IMR-90 (cell line): Measurements from ENCODE around the gene TBC1D4. TPM values are rescaled to one million over a fixed set of nuclear protein-coding genes. Genes with fewer than 3 reads are reported as not detected.

Experiments
- ATAC-seq: fragments of 200-7000 bp; cut with Tn5 transposase; 2 replicates; pipeline ENCODE4 v1.9.1; 2020; ENCODE audit warnings: low read depth, mild to moderate bottlenecking, moderate library complexity
- BruUV-seq: library from RNA; stranded (reverse); fragments of 400-500 nt; replicated peaks from 2 replicates; lab custom pipeline; 2021; lab: Mats Ljungman, UMichigan
- CTCF ChIA-PET: fragments of 300-600 bp; formaldehyde crosslinking; extraction: SDS; loops from one replicate; lab custom pipeline; 2021; ENCODE audit warnings: antibody characterized with exemption; lab: Yijun Ruan, JAX
- POLR2A ChIA-PET: fragments of 300-600 bp; sonication (Branson Sonifier 250); formaldehyde crosslinking; loops from one replicate; lab custom pipeline; 2022; ENCODE audit warnings: antibody characterized with exemption; ENCODE audit not compliant: unreplicated experiment; lab: Charles Lee
- DNase-seq: peaks from one replicate; pipeline ENCODE4 v3.0.0; 2013
- H2AFZ ChIP-seq: replicated peaks from 2 replicates; pipeline ENCODE3; 2013; ENCODE audit warnings: low read length, mild to moderate bottlenecking; ENCODE audit not compliant: poor library complexity
- H2AK5ac ChIP-seq: 2 replicates; pipeline ENCODE4 v1.6.1; 2013; ENCODE audit warnings: low read depth, low read length, inconsistent platforms
- H2AK9ac ChIP-seq: replicated peaks from 2 replicates; pipeline ENCODE3; 2013; ENCODE audit warnings: mild to moderate bottlenecking, low read depth, low read length, moderate library complexity; ENCODE audit not compliant: poor library complexity
- H2BK120ac ChIP-seq: 2 replicates; pipeline ENCODE4 v1.6.1; 2013; ENCODE audit warnings: low read depth, low read length, inconsistent platforms
- H2BK15ac ChIP-seq: 3 replicates; pipeline ENCODE4 v1.6.1; 2013; ENCODE audit warnings: low read depth, low read length, inconsistent platforms
- H2BK20ac ChIP-seq: 2 replicates; pipeline ENCODE4 v1.6.1; 2013; ENCODE audit warnings: low read depth, mild to moderate bottlenecking, inconsistent platforms, low read length, moderate library complexity
- H2BK5ac ChIP-seq: 2 replicates; pipeline ENCODE4 v1.6.1; 2013; ENCODE audit warnings: mild to moderate bottlenecking, low read depth, low read length, inconsistent platforms; ENCODE audit not compliant: poor library complexity, severe bottlenecking
- H3K14ac ChIP-seq: replicated peaks from 2 replicates; pipeline ENCODE4 v1.6.1; 2013; ENCODE audit warnings: low read depth, low read length, inconsistent platforms
- H3K18ac ChIP-seq: 2 replicates; pipeline ENCODE4 v1.6.1; 2013; ENCODE audit warnings: low read depth, low read length, control low read depth
- H3K23ac ChIP-seq: 2 replicates; pipeline ENCODE4 v1.6.1; 2013; ENCODE audit warnings: low read depth, low read length, inconsistent platforms
- H3K27ac ChIP-seq: 2 replicates; pipeline ENCODE4 v1.5.1; 2013; ENCODE audit warnings: mild to moderate bottlenecking, control low read depth, low read length; ENCODE audit not compliant: insufficient read depth
- H3K27me3 ChIP-seq: 2 replicates; pipeline ENCODE4 v1.6.1; 2013; ENCODE audit warnings: low read length; ENCODE audit not compliant: control insufficient read depth, insufficient read depth
- H3K36me3 ChIP-seq: 2 replicates; pipeline ENCODE4 v1.6.1; 2013; ENCODE audit warnings: low read length, mixed read lengths; ENCODE audit not compliant: control insufficient read depth, insufficient read depth
- H3K4ac ChIP-seq: 2 replicates; pipeline ENCODE4 v1.6.1; 2013; ENCODE audit warnings: low read depth, low read length, inconsistent platforms
- H3K4me1 ChIP-seq: 2 replicates; pipeline ENCODE4 v1.6.1; 2013; ENCODE audit warnings: low read length, mixed read lengths; ENCODE audit not compliant: control insufficient read depth, insufficient read depth
- H3K4me2 ChIP-seq: 2 replicates; pipeline ENCODE4 v1.6.1; 2013; ENCODE audit warnings: low read depth, mild to moderate bottlenecking, control low read depth, low read length, moderate library complexity
- H3K4me3 ChIP-seq: 2 replicates; pipeline ENCODE4 v1.5.1; 2013; ENCODE audit warnings: low read depth, mild to moderate bottlenecking, control low read depth, low read length, moderate library complexity; ENCODE audit not compliant: insufficient read depth
- H3K56ac ChIP-seq: 2 replicates; pipeline ENCODE4 v1.6.1; 2013; ENCODE audit warnings: low read length, inconsistent platforms; ENCODE audit not compliant: insufficient read depth; ENCODE audit errors: extremely low read depth
- H3K79me1 ChIP-seq, 2 experiments: 2 replicates each; pipeline ENCODE4 v1.6.1; 2013; ENCODE audit warnings: low read length in 2 of 2, inconsistent platforms in 1 of 2, low read depth in 1 of 2
- H3K9ac ChIP-seq: 2 replicates; pipeline ENCODE4 v1.6.1; 2013; ENCODE audit warnings: low read depth, low read length, control low read depth
- H3K9me1 ChIP-seq: 2 replicates; pipeline ENCODE4 v1.6.1; 2013; ENCODE audit warnings: low read length, inconsistent platforms; ENCODE audit not compliant: insufficient read depth
- H3K9me3 ChIP-seq: 2 replicates; pipeline ENCODE4 v1.6.1; 2013; ENCODE audit warnings: low read length; ENCODE audit not compliant: control insufficient read depth, insufficient read depth
- H4K20me1 ChIP-seq: 2 replicates; pipeline ENCODE4 v1.6.1; 2013; ENCODE audit warnings: low read length, inconsistent platforms; ENCODE audit not compliant: insufficient read depth
- H4K5ac ChIP-seq: 2 replicates; pipeline ENCODE4 v1.6.1; 2013; ENCODE audit warnings: mild to moderate bottlenecking, low read depth, low read length, control low read depth
- H4K8ac ChIP-seq, 2 experiments: 2 replicates each; pipeline ENCODE4 v1.6.1; 2013; ENCODE audit warnings: low read depth in 2 of 2, low read length in 2 of 2, control low read depth in 1 of 2, inconsistent platforms in 1 of 2
- H4K91ac ChIP-seq: 2 replicates; pipeline ENCODE4 v1.6.1; 2013; ENCODE audit warnings: low read depth, low read length, inconsistent platforms; ENCODE audit not compliant: insufficient read depth
- CEBPB ChIP-seq: IDR thresholded peaks from 2 replicates; pipeline ENCODE4 v1.6.1; 2012; ENCODE audit warnings: low read depth, low read length, improper control_type of control experiment
- ELK1 ChIP-seq: fragments of 150-350 bp; IDR thresholded peaks from 2 replicates; pipeline ENCODE4 v1.6.1; 2016; ENCODE audit warnings: low read depth, mild to moderate bottlenecking, low read length, moderate library complexity, borderline replicate concordance
- MAFK ChIP-seq: IDR thresholded peaks from 2 replicates; pipeline ENCODE4 v1.6.1; 2012; ENCODE audit warnings: low read depth, low read length, improper control_type of control experiment
- MAZ ChIP-seq: IDR thresholded peaks from 2 replicates; pipeline ENCODE4 v1.6.1; 2012; ENCODE audit warnings: low read depth, mild to moderate bottlenecking, low read length, improper control_type of control experiment, moderate library complexity, borderline replicate concordance
- MXI1 ChIP-seq: IDR thresholded peaks from 2 replicates; pipeline ENCODE4 v1.6.1; 2012; ENCODE audit warnings: low read depth, mild to moderate bottlenecking, low read length, moderate library complexity, borderline replicate concordance
- NFE2L2 ChIP-seq: fragments of 150-350 bp; IDR thresholded peaks from 2 replicates; pipeline ENCODE4 v1.6.1; 2016; ENCODE audit warnings: low read depth, mild to moderate bottlenecking, low read length
- POLR2A ChIP-seq: IDR thresholded peaks from 2 replicates; pipeline ENCODE4 v1.6.1; 2012; ENCODE audit warnings: mild to moderate bottlenecking, low read depth, low read length
- RAD21 ChIP-seq: IDR thresholded peaks from 2 replicates; pipeline ENCODE4 v1.6.1; 2012; ENCODE audit warnings: low read length, improper control_type of control experiment
- RCOR1 ChIP-seq: IDR thresholded peaks from 2 replicates; pipeline ENCODE4 v1.6.1; 2012; ENCODE audit warnings: mild to moderate bottlenecking, low read length, improper control_type of control experiment; ENCODE audit not compliant: insufficient replicate concordance
- RFX5 ChIP-seq: IDR thresholded peaks from 2 replicates; pipeline ENCODE4 v1.8.0; 2012; ENCODE audit warnings: low read depth, mild to moderate bottlenecking, low read length, moderate library complexity
- USF2 ChIP-seq: fragments of 150-350 bp; IDR thresholded peaks from 2 replicates; pipeline ENCODE4 v1.6.1; 2017; ENCODE audit warnings: mild to moderate bottlenecking, antibody characterized with exemption, low read length, low read depth
- WGBS, 2 experiments: methylation state at CpG; one replicate each; pipeline versions ENCODE4 v1.1.5 to v1.1.7; 2013; ENCODE audit warnings: missing lambda C conversion rate in 2 of 2; ENCODE audit not compliant: insufficient read length in 1 of 2; ENCODE audit errors: extremely low coverage in 2 of 2; 5-methylcytosine and 5-hydroxymethylcytosine counted together
- dilution Hi-C: fragments of 300-500 bp; cut with HindIII; formaldehyde crosslinking; loops from one replicate; pipeline ENCODE4 v1.14.3; 2018; ENCODE audit warnings: low sequenced_read_pairs; ENCODE audit not compliant: unreplicated experiment
- in situ Hi-C: fragments of 300-500 bp; cut with MboI; formaldehyde crosslinking; loops from 3 replicates; pipeline ENCODE4 v1.14.3; 2019; ENCODE audit warnings: low sequenced_read_pairs, inconsistent platforms, mixed read lengths
- intact Hi-C: fragments of 100-400 bp; cut with micrococcal nuclease; formaldehyde crosslinking; loops from 2 replicates; pipeline ENCODE4 v1.10.0; 2022
- polyA plus RNA-seq, 3 experiments: library from polyadenylated mRNA; depleted of rRNA; stranded (reverse); fragments of >200 nt; gene quantifications; 2 replicates each; pipeline ENCODE4 v1.2.3, GENCODE V29; 2012; ENCODE audit warnings: low replicate concordance in 1 of 3
- total RNA-seq: library from RNA; depleted of rRNA; stranded (reverse); fragments of >200 nt; gene quantifications from 2 replicates; pipeline ENCODE4 v1.2.3, GENCODE V29; 2012

The TBC1D4 gene
- total and polyA plus RNA-seq, 2 of the 4 experiments (the other 2 are of a cell fraction) = 7.5 to 22.8 TPM

GRCh38 chr13:75303263-75303662 lies 178.7 kb downstream of the TBC1D4 start:
- Histone ChIP-seq H3K18ac (no peak overlapping the region), H4K20me1 (no peaks in the 10 kb centered on the region), H2AFZ (no peak overlapping the region), H2BK5ac (no peak overlapping the region), H4K5ac (no peak overlapping the region), H2AK9ac (no peak overlapping the region), H2BK15ac (no peak overlapping the region), H3K27me3 (no peaks in the 10 kb centered on the region), H3K36me3 (no peaks in the 10 kb centered on the region), H3K14ac (no peak overlapping the region), H4K8ac (no peak overlapping the region), H2BK120ac (no peak overlapping the region), H3K4me3 (no peak overlapping the region), H2AK5ac (no peak overlapping the region), H3K4me1 (peaks cover 2% of the 10 kb centered on the region), H3K9me3 (no peaks in the 10 kb centered on the region), H3K4me2 (no peak overlapping the region), H3K9me1 (no peaks in the 10 kb centered on the region), H3K23ac (no peak overlapping the region), H3K9ac (no peak overlapping the region), H4K91ac (no peak overlapping the region), H3K4ac (no peak overlapping the region), H2BK20ac (no peak overlapping the region), H3K79me1 (no peaks in the 10 kb centered on the region), H3K27ac (no peak overlapping the region), H3K56ac (no peak overlapping the region)
- TF ChIP-seq ELK1 (no peak), RCOR1 (no peak), POLR2A (no peak), RFX5 (no peak), CEBPB (no peak), MAFK (no peak), RAD21 (no peak), USF2 (no peak), NFE2L2 (no peak), MAZ (no peak), MXI1 (no peak)
- POLR2A ChIA-PET = no interaction called here
- dilution Hi-C loops (no loop called here), intact Hi-C loops (no loop called here), in situ Hi-C loops (no loop called here)
- ATAC-seq (no peak), DNase-seq (no peak)
- CTCF ChIA-PET = interaction anchor here (0.6 kb wide), 1 partner anchor 183 kb away, joined by 3 read pairs; no protein-coding TSS in a partner anchor
- BruUV-seq = no TSS peak
- WGBS, 2 experiments = no CpG with 5 or more reads among the region's 4 CpGs
